ENCODE results near the gene RITA1.

RITA1 gene

DNA sequence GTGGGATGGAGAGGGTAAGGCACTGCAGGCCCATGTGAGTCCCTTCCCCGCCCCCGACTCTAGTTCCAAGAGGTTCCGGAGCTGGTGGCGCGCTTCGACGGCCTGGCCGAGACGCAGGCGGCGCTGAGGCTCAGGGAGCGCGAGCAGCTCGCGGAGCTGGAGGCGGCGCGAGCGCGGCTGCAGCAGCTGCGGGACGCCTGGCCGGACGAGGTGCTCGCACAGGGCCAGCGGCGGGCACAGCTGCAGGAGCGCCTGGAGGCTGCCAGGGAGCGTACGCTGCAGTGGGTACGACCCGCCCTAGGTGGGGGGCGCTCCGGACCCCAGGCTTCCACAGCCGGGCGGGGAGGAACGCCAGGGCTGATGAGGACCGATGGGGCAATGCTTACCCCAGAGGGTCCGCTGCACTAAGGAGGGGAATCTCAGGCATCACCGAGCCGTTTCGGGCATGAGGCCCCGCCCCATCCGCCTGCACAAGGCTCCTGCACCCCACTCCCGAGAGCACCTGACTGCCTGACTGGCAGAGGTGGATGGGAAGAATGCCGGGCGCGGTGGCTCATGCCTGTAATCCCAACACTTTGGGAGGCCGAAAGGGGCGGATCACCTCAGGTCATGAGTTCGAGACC is 31.1 kb upstream of the RITA1 start:
- DNase-seq (ENCODE audit: low read depth, low spot score) = peak; percentile 57

DNA sequence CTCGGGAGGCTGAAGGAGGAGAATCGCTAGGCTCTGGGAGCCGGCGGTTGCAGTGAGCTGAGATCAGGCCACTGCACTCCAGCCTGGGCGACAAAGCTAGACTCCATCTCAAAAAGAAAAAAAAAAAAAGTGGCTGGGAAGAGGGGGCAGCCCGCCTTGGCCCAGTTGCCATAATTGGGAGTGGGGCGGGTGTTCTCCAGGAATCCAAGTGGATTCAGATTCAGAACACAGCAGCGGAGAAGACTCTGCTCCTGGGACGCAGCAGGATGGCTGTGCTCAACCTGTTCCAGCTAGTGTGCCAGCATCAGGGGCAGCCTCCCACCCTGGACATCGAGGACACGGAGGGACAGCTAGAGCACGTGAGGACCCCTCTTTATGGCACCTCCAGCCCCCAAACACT is 30.5 kb upstream of the RITA1 start:
- DNase-seq (ENCODE audit: low read depth, low spot score) = no peak

DNA sequence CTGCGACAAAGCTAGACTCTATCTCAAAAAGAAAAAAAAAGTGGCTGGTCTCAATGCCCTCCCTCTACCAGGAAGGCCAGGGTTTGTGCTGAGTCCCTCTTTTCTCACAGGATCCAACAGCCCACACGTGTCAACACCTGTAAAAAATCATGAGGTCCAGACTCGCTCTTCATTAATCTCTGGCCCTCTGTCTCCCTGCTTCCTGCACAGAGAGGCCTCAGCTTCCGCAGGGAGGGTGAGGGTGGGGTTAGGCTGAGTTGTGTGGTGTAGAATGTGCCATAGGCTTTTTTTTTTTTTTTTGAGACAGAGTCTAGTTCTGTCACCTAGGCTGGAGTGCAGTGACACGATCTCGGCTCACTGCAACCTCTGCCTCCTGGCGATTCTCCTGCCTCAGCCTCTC is 29.9 kb upstream of the RITA1 start:
- DNase-seq (ENCODE audit: low read depth, low spot score) = no peak

DNA sequence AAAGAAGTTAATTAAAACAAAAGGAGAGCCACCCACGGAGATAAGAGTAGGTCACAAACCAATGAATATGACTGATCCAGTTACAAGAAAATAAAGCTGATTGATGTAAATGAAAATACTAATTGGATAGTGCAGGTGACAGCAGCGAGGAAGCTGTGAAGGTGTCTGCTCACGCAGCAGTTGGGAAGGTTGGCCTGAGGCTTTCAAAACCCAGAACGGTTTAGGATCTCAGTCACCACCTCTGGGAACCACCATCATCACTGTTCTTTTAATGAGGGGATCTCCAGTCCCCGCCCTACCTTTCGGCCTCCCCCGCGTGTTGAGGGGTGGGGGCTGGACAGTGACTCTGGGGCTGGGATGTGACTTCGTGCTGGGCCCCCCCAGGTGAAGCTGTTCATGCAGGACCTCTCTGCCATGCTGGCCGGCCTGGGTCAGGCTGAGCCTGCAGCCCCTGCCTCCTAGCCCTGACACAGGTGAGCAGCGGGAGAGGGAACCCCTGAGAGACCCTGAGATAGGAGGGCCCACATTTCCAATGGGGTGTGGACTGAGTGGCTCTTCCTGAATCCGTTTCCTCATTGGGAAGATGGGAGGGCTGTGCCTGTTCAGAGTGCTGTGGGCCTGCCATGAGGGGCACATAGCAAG is 28.2 kb upstream of the RITA1 start:
- no peak for DNase-seq (ENCODE audit: low read depth, low spot score)

DNA sequence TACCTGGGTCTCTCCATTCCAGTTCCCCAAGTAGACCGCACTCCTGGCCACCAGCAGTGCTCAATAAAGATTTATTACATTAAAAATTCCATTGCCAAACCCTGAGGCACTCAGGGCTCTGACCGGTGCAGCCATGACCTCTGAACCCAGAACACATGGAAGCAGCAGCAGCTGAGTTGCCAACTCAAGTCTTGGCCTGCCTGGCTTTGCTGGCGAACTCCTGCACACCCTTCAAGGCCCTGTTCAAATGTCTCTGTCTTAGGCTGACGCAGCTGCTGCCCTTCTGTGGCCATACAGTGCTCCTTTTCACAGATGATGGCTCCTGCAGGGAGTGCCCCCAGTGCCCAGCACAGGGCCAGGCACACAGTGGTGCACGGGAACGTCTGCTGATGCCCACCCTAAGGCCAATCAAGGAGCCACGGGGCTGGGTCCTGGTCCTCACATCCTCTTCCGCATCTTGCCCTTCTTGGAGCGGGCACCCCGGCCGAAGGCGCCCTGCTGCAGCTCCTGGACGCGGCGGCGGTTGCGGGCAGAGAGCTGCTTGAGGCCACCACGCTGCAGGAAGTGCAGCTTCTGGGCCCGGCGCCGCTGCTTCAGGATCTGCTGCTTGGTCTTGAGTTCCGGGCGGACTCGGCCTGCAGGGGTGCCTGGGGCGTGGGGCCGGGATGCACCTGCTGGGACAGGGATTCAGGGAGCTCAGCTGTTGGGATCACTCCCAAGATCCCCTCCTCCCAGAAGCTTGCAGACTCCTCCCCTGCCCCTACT is 26.9 kb upstream of the RITA1 start:
- no peak for DNase-seq (ENCODE audit: low read depth, low spot score)

DNA sequence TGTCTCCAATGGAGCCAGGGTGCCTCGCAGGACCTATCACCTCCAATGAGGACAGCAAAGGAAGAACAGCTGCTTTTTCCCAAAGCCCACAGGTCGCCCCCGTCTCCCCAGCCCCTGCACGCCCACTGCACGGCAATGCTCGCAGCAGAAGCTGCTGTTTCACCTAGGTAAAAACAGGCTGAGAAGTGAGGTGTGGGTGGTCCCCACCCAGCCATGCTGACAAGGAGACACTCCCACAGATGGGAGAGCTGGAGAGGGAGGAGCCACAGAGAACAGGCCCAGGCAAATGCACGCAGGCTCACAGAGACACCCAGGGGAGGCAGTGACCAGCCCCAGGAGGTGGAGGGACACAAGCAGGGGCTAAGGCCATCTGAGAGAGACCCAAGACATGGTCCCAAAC is 25.6 kb upstream of the RITA1 start:
- peak; percentile 24 for DNase-seq (ENCODE audit: low read depth, low spot score)

DNA sequence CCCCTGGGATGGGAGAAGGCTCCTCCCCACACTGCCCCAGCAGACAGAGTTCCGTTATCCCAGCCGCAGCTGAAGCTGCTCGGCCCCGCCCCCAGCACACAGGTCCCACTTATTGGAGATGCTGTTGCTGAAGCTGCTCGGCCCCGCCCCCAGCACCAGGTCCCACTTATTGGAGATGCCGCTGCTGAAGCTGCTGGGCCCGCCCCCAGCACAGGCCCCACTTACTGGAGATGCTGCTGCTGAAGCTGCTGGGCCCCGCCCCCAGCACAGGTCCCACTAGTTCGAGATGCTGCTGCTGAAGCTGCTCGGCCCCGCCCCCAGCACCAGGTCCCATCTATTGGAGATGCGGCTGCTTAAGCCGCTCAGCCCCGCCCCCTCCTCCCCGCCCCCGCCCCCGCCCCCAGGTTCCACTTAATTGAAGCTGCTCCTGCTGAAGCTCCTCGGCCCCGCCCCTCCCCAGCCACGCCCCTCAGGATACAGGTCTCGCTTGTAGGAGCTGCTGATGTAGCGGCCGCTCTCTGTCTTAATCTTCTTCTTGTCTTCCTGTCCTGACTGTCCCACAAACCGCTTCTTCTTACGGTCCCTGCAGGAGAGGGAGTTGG is 24.0 kb upstream of the RITA1 start:
- peak; percentile 60 for DNase-seq (ENCODE audit: low read depth, low spot score)

DNA sequence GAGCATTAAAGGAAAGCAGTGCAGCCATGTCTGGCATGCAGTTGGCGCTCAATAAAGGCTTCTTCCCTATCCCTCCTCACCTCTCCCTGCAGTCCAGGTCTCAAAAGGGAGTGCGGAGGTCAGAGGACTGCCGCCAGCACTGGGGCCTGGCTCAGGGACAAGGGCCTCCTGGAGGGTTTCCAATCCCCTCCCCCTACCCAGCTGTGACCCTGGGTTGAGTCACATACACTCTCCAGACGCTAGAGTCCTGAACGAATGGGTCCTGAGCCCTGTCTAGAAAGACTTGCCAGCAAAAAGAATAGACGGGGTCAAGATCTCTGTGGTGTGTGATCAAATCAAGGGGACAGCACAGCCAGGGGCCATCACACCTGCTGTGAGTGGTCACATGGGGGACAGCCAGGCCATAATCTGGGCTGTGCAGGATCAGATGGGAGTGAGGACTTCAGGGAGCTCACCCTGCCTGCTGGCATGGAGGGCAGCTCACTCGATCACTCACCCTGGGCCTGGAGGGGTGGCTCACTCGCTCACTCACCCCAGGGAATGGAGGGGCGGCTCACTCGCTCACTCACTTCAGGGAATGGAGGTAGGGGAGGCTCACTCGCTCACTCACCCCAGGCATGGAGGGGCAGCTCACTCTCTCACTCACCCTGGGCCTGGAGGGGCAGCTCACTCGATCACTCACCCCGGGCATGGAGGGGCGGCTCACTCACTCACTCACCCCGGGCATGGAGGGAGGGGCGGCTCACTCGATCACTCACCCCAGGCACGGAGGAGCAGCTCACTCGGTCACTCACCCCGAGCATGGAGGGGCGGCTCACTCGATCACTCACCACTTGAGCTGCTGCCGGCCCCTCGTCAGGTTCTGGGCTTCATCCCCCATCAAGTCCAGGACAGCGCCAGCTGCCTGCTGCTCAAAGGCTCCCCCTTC is 23.2 kb upstream of the RITA1 start:
- DNase-seq (ENCODE audit: low read depth, low spot score) = peak; percentile 71

DNA sequence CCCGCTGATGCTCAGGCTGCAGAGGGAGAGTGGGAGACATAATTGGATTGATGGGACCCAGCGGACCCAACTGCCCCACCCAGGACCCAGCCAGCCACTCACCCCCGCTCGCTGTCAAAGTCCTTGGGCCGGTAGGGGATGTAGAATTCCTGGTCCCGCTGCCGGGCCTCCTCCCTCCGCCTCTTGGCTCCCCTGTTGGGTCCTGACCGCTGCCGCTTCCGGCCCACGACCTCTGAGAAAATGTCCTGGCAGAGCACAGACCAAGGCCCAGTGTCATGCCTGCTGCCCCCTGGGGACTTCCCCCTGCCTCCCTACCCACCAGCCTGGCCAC is 22.5 kb upstream of the RITA1 start:
- no peak for DNase-seq (ENCODE audit: low read depth, low spot score)

DNA sequence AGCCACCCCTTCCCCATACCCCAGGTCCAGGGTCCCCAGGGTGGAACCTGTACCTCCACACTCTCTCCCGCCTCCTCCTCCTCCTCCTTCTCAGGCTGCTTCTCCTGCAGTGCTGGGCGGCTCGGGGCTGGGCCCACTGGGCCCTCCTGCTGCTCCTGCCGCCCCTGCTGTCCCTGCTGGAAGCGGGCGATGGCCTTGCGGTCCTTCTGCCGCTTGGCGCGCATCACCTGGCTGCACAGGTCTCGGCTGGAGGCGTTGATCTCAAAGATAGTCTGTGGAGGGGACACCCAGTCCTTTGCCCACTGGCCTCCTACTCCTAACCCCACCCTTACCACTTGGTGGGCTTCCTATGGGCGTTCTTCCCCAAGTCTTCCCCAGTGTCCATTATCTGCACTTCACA is 21.5 kb upstream of the RITA1 start:
- DNase-seq (ENCODE audit: low read depth, low spot score) = no peak

DNA sequence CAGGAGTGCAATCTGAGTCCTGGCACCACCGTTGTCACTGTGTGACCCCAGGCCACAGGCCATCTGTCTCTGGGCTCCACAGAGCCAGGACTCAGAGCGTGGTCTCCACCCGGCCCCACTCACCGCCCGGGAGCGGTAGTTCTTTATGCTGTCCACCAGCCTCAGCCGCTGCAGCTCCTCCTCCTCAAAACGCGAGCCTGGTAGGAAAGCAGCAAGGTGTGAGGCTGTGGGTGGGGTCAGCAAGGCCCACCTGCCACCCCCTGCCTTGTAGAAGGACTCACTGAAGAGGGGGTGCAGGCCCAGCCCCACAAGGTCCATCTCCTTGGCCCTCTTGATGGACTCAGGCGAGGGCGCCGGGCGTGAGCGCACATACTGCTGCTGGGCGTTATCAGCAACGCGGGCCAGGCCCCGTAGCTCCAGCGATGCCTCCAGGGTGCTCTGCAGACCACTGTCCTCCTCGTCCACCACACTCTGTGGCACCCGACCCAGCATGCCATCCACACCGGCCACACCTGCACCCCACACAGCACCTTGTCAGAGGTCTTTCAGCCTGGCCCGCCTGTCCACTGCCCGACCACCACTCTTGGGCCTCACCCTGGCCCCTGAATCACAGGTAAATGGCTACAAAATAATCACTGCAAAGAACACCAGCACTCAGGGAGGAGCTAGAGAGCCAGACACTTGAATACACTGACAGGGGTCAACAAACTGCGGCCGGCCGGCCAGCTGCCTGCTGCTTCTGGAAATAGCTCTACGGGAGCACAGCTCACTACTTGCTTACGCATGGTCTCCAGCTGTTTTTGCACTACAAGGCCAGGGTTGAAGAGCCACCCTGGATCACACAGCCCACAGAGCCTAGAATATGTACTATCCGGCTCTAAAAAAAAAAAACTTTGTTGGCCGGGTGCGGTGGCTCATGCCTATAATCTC is 19.7 kb upstream of the RITA1 start:
- no peak for DNase-seq (ENCODE audit: low read depth, low spot score)

DNA sequence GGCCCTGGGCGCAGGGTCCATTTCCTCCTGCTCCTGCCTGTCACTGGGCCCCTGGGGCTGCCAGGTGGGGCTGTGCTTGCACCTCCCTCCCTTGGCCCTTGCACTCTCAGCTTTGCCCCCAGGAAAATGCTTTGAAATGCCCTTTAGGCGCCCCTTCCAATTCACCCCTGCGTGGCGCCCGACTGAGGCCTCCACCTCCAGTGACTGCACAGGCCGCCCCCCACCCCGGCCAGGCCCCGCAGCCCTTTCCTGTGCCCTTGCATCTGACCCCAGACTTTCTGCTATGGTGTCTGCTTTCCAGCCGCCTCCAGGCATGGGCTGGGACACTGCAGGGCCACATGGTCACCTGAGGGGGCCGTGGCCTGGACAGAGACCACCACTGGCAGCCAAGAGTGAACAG is 17.7 kb upstream of the RITA1 start:
- DNase-seq (ENCODE audit: low read depth, low spot score) = no peak

DNA sequence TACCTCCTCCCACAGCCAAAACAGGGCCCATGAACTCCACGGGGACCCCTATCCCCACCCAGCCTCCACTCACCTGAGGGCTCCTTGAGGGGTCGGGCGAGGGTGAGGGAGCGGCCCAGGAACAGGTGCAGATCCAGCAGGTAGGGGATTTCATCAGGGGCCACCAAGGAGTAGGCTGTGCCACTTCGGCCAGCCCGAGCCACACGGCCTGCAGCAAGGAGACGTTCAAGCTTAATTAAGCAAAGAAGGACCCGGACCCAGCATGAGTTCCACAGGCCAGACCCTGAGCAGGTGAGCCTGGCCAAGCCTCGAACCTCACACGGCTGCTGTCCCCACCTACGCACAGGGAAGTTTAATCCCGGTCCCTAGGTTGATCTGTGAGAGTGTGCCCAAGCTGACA is 15.8 kb upstream of the RITA1 start:
- DNase-seq (ENCODE audit: low read depth, low spot score) = no peak

DNA sequence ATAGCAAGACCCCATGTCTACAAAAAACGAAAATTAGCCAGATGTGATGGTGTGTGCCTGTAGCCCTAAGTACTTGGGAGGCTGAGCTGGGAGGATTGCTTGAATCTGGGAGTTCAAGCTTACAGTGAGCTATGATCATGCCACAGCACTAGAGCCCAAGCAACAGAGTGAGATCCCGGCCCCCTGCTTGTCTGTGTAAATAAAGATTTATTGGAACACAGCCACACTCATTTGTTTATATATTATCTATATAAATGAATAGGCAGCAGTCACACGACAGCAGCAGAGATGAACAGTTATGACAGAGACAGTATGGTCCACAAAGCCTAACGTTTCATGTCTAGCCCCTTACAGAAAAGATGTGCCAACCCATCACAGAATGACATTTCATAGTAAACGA is 15.1 kb upstream of the RITA1 start:
- no peak for DNase-seq (ENCODE audit: low read depth, low spot score)

DNA sequence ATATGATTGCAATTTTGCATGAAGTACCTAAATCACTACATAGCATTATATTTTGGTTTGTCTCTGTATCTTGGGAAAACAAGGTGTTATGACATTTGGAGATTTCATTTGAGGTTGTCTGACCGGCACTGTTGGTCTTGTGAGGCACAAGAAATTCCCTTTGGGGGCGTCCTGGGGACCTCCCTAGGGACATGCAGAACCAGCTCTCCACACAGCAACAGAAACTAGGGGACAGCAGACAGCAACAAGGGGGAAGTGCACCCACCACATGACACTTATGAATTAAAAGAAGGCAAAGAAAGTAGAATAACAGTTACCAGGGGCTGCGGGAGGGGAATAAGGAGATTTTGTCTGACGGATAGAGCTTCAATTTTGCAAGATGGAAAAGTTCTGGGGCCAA is 14.6 kb upstream of the RITA1 start:
- DNase-seq (ENCODE audit: low read depth, low spot score) = no peak

DNA sequence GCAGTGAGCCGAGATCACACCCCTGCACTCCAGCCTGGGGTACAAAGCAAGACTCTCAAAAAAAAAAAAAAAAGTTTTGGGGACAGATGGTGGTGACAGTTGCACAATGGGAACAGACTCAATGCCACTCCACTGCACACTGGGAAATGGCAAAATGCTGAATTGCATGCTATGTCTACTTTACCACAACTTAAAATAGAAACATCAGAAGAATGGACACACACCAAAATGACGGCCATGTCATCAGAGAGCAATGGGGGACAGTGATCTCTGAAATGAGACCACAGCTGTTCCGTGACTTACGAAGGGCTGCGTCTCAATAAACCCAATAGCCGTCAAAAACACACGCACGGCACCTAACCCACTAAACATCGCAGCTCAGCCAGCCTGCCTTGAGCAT is 14.0 kb upstream of the RITA1 start:
- DNase-seq (ENCODE audit: low read depth, low spot score) = no peak

DNA sequence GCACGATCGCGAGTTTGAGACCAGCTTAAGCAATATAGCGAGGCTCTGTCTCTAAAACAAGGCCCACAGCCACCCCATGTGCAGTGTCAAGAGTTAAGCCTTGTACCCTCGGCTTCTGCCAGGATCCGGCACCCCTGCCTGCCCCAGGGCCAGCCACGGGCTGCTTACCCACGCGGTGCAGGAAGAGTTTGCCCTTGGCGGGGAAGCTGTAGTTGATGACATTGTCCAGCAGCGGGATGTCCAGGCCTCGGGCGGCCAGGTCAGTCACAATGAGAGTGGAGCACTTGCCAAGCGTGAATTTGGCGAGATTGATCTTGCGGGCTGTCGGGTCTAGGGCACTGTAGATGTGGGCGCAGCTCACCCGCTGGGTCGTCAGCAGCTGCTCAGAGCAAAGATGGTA is 13.3 kb upstream of the RITA1 start:
- no peak for DNase-seq (ENCODE audit: low read depth, low spot score)

DNA sequence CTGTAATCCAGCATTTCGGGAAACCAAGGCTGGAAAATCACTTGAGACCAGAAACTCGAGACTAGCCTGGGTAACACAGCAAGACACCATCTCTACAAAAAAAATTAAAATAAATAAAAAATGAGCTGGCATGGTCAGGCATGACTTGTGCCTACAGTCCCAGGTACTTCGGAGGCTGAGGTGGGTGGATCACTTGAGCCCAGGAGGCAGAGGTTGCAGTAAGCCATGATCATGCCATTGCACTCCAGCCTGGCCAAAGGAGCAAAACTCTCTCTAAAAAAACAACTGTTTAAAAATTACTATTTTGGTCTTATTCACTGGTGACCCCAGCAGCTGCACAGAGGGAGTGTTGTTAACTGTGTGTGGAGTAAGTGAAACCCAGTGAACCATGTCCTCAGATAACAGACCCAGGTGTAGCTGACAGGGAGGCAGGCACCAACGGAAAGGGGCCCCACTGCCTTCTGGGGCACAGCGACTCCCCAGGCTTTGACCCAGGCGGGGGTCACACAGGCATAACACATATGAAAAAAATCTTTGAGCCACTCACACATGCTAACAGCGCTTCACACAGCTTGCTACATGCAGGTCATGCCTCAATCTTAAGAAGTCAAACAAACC is 12.3 kb upstream of the RITA1 start:
- DNase-seq (ENCODE audit: low read depth, low spot score) = no peak

DNA sequence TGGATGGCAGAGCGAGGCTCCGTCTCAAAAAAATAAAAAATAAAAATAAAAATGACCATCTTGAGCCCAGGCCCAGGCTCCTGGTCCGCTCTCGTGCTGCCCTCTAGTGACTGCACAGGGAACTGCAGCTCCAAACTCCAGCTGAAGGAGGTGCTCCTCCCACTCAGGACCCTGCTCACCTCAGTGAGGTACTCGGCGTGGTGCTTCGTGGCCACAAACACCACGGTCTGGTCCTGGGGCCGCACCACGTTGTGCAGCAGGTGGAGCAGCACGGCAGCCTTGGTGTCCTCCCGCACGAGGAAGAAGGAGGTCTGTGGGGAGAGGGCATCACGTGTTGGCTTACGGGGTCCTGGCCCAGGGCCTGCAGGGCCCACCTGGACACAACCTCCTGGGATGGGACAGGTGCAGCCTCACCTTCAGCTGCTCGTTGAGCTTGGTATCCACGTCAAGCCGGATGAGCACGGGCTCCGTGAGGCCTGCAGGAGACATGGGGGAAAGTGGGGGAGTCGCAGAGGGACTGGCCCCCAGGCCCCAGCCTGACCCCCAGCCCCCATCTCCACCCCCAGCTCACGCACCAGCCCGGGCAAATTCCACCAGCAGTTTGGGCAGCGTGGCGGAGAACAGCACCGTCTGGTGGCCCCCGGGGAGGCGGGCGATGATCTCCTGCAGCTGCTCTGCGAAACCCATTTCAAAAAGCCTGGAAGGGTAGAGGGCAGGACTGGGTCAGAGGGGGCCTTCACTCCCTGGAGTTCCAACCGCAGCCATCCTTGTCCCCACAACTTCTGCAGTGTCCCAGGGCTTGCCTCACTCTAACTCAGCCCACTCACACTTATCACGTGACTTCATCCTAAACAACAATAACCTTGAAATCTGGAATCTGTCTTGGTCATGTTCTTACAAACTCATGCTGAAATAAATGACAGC is 10.8 kb upstream of the RITA1 start:
- DNase-seq (ENCODE audit: low read depth, low spot score) = peak; percentile 85

Measured in astrocyte of the hippocampus (primary cell).